ENCODE data around the gene BCL11A. TPM values are rescaled to one million over a fixed set of nuclear protein-coding genes. Genes with fewer than 3 reads are reported as not detected.
"Not testable (repeated sequence)": the region's sequence is repeated elsewhere in the genome, so short reads cannot be mapped to it uniquely, and the experiment has no call there.

The BCL11A gene
- total RNA-seq, 6 experiments from 2014 or later: 0.06 to 0.80 (median 0.37) TPM

GRCh38 chr2:60426880-60427279 is 126.6 kb downstream of the BCL11A start:
- H3K27ac ChIP-seq: no peak overlapping the region
- DNase-seq (no peak), ATAC-seq (no peak)
- intact Hi-C loops (cut with DNase I): no loop called here
- no peaks in the 10 kb centered on the region for H3K27me3 ChIP-seq
- 73% methylated on average over 7 of the region's 7 CpGs for WGBS (ENCODE audit: insufficient coverage, low coverage, low lambda C conversion rate, missing lambda C conversion rate)
- H3K9me3 ChIP-seq: no peaks in the 10 kb centered on the region
- no peaks in the 10 kb centered on the region for H3K4me1 ChIP-seq
- no peak for TF ChIP-seq CTCF (IDR thresholded peaks at IDR 0.05)
- H3K36me3 ChIP-seq: no peaks in the 10 kb centered on the region
- no peak overlapping the region for H3K4me3 ChIP-seq

GRCh38 chr2:60426341-60426740 is 127.1 kb downstream of the BCL11A start:
- no peaks in the 10 kb centered on the region for H3K4me1 ChIP-seq
- DNase-seq: no peak
- no peaks in the 10 kb centered on the region for H3K9me3 ChIP-seq
- no peak overlapping the region for H3K4me3 ChIP-seq
- TF ChIP-seq CTCF (IDR thresholded peaks at IDR 0.05): no peak
- no peak for ATAC-seq
- intact Hi-C loops (cut with DNase I): no loop called here
- no peaks in the 10 kb centered on the region for H3K27me3 ChIP-seq
- no peaks in the 10 kb centered on the region for H3K36me3 ChIP-seq
- H3K27ac ChIP-seq: no peak overlapping the region

GRCh38 chr2:60424233-60424632 is 129.2 kb downstream of the BCL11A start:
- no peak for DNase-seq
- Histone ChIP-seq H3K27me3 (no peaks in the 10 kb centered on the region), H3K4me3 (no peak overlapping the region), H3K4me1 (no peaks in the 10 kb centered on the region), H3K27ac (no peak overlapping the region), H3K36me3 (no peaks in the 10 kb centered on the region), H3K9me3 (no peaks in the 10 kb centered on the region)
- ATAC-seq: peak in 3 of 4 donors; percentile 23 to 46 (median 38)
- WGBS (ENCODE audit: insufficient coverage, low coverage, low lambda C conversion rate, missing lambda C conversion rate): 46% methylated on average over 5 of the region's 5 CpGs
- intact Hi-C loops (cut with DNase I): no loop called here
- TF ChIP-seq POLR2A (IDR thresholded peaks at IDR 0.05): no peak
- no peak for TF ChIP-seq CTCF (IDR thresholded peaks at IDR 0.05)

- no peaks in the 10 kb centered on the region for H3K9me3 ChIP-seq
- H3K27me3 ChIP-seq: no peaks in the 10 kb centered on the region
- ATAC-seq (no peak), DNase-seq (no peak)
- intact Hi-C loops (cut with DNase I): no loop called here
- no peak overlapping the region for H3K27ac ChIP-seq
- WGBS (ENCODE audit: insufficient coverage, low coverage, low lambda C conversion rate, missing lambda C conversion rate): no CpG with 5 or more reads among the region's 1 CpG
- H3K4me3 ChIP-seq: no peak overlapping the region
- H3K36me3 ChIP-seq: no peaks in the 10 kb centered on the region
- TF ChIP-seq CTCF (IDR thresholded peaks at IDR 0.05) (no peak), POLR2A (IDR thresholded peaks at IDR 0.05) (no peak)
- H3K4me1 ChIP-seq: no peaks in the 10 kb centered on the region
These were observed 129.9 kb downstream of the BCL11A start for GRCh38 chr2:60423505-60423904.

- Histone ChIP-seq H3K27me3 (no peaks in the 10 kb centered on the region), H3K4me1 (no peaks in the 10 kb centered on the region), H3K4me3 (no peak overlapping the region), H3K36me3 (no peaks in the 10 kb centered on the region), H3K27ac (no peak overlapping the region), H3K9me3 (no peaks in the 10 kb centered on the region)
- no peak for ATAC-seq
- intact Hi-C loops (cut with DNase I): no loop called here
- no peak for DNase-seq
- TF ChIP-seq POLR2A (IDR thresholded peaks at IDR 0.05) (no peak), CTCF (IDR thresholded peaks at IDR 0.05) (no peak)
- 55% methylated on average over 7 of the region's 7 CpGs for WGBS (ENCODE audit: insufficient coverage, low coverage, low lambda C conversion rate, missing lambda C conversion rate)
These were observed 130.5 kb downstream of the BCL11A start for GRCh38 chr2:60422826-60423483.

GRCh38 chr2:60417210-60417609 is 136.2 kb downstream of the BCL11A start:
- H3K36me3 ChIP-seq; H3K27me3 ChIP-seq; ATAC-seq; DNase-seq; intact Hi-C loops (cut with DNase I); H3K4me3 ChIP-seq; H3K9me3 ChIP-seq; H3K27ac ChIP-seq: not testable (repeated sequence)
- H3K4me1 ChIP-seq: peaks cover 0 to 12% (median 4%) of the 10 kb centered on the region in 4 donors
- 75% methylated on average over 1 of the region's 1 CpG for WGBS (ENCODE audit: insufficient coverage, low coverage, low lambda C conversion rate, missing lambda C conversion rate)
